Glutamatergic neuron (in vitro differentiated cells): ENCODE data around the gene PFAS. TPM values are rescaled to one million over a fixed set of nuclear protein-coding genes. Genes with fewer than 3 reads are reported as not detected.

Source experiments
- DNase-seq: peaks from one replicate; pipeline ENCODE4 v3.0.0; 2022
- H3K27ac Mint-ChIP-seq: one replicate; pipeline ENCODE4 v1.8.0; 2020; ENCODE audit warnings: mild to moderate bottlenecking, mixed read lengths, inconsistent platforms; ENCODE audit not compliant: unreplicated experiment
- H3K27me3 Mint-ChIP-seq: one replicate; pipeline ENCODE4 v1.8.0; 2020; ENCODE audit warnings: mild to moderate bottlenecking, moderate library complexity, mixed read lengths, inconsistent platforms; ENCODE audit not compliant: unreplicated experiment
- H3K36me3 Mint-ChIP-seq: one replicate; pipeline ENCODE4 v1.8.0; 2020; ENCODE audit warnings: mild to moderate bottlenecking, mixed read lengths, inconsistent platforms; ENCODE audit not compliant: unreplicated experiment
- H3K4me1 Mint-ChIP-seq: one replicate; pipeline ENCODE4 v1.8.0; 2020; ENCODE audit warnings: mild to moderate bottlenecking, low read depth, mixed read lengths, inconsistent platforms; ENCODE audit not compliant: unreplicated experiment
- H3K4me3 Mint-ChIP-seq: one replicate; pipeline ENCODE4 v1.8.0; 2020; ENCODE audit warnings: mild to moderate bottlenecking, mixed read lengths, inconsistent platforms; ENCODE audit not compliant: unreplicated experiment
- H3K9me3 Mint-ChIP-seq: one replicate; pipeline ENCODE4 v1.8.0; 2020; ENCODE audit warnings: mild to moderate bottlenecking, moderate library complexity, mixed read lengths, inconsistent platforms; ENCODE audit not compliant: unreplicated experiment
- CTCF ChIP-seq: fragments of 200-600 bp; sonication (generic); IDR thresholded peaks from one replicate; pipeline ENCODE4 v1.5.0; 2021; ENCODE audit not compliant: partially characterized antibody, unreplicated experiment
- total RNA-seq: library from RNA; stranded (reverse); fragmentation: NEBNext Ultra II Directional; extraction: Animal tissue kit (Norgen Biotek cat#: 25700); gene quantifications from one replicate; pipeline ENCODE4 v1.2.1, GENCODE V29; 2021; ENCODE audit not compliant: unreplicated experiment

Gene PFAS
- total RNA-seq, 1 donor from 2014 or later = 74.6 TPM

GRCh38 chr17:8234361-8235270 lies 14.5 kb upstream of the PFAS start:
- no peak for DNase-seq
- Mint-ChIP-seq H3K4me3 (no peak overlapping the region), H3K9me3 (peaks cover 7% of the 10 kb centered on the region), H3K4me1 (no peaks in the 10 kb centered on the region), H3K36me3 (peaks cover 19% of the 10 kb centered on the region), H3K27ac (no peak overlapping the region), H3K27me3 (peaks cover 3% of the 10 kb centered on the region)
- TF ChIP-seq CTCF = no peak

- Mint-ChIP-seq H3K4me3 (no peak overlapping the region), H3K36me3 (peaks cover 10% of the 10 kb centered on the region)
Observed at GRCh38 chr17:8235676-8236075, 13.4 kb upstream of the PFAS start.

GRCh38 chr17:8237175-8237574 lies 11.9 kb upstream of the PFAS start:
- Mint-ChIP-seq H3K27me3 (peaks cover 3% of the 10 kb centered on the region), H3K36me3 (peaks cover 10% of the 10 kb centered on the region), H3K27ac (no peak overlapping the region), H3K4me1 (no peaks in the 10 kb centered on the region), H3K4me3 (no peak overlapping the region), H3K9me3 (peaks cover 3% of the 10 kb centered on the region)
- no peak for DNase-seq
- no peak for TF ChIP-seq CTCF

More at GRCh38 chr17:8235676-8236075, 13.4 kb upstream of the PFAS start:
- no peak for DNase-seq
- H3K27me3 Mint-ChIP-seq = peaks cover 3% of the 10 kb centered on the region
- no peak for TF ChIP-seq CTCF
- no peaks in the 10 kb centered on the region for H3K4me1 Mint-ChIP-seq
- H3K27ac Mint-ChIP-seq = no peak overlapping the region
- peaks cover 4% of the 10 kb centered on the region for H3K9me3 Mint-ChIP-seq

- no peak for DNase-seq
- Mint-ChIP-seq H3K36me3 (peaks cover 8% of the 10 kb centered on the region), H3K27ac (no peak overlapping the region), H3K4me3 (no peak overlapping the region), H3K4me1 (no peaks in the 10 kb centered on the region), H3K9me3 (peaks cover 3% of the 10 kb centered on the region), H3K27me3 (peaks cover 3% of the 10 kb centered on the region)
- TF ChIP-seq CTCF = no peak
Observed at GRCh38 chr17:8237886-8238285, 11.2 kb upstream of the PFAS start.

GRCh38 chr17:8243827-8244226 lies 5.3 kb upstream of the PFAS start:
- Mint-ChIP-seq H3K27me3 (peaks cover 10% of the 10 kb centered on the region), H3K27ac (no peak overlapping the region), H3K4me1 (no peaks in the 10 kb centered on the region), H3K36me3 (no peaks in the 10 kb centered on the region), H3K4me3 (no peak overlapping the region), H3K9me3 (peaks cover 17% of the 10 kb centered on the region)
- DNase-seq = no peak
- TF ChIP-seq CTCF = no peak
